Activated T-helper 2 cell treated with anti-CD3 and anti-CD28 coated beads, Interferon-gamma antibody, Interleukin-2, Interleukin-4, amounts not matched to agents 10 μg/mL and 5 μg/mL and 100 μg/mL, durations not matched to agents 14 hours and 24 hours and 36 hours (primary cell): ENCODE results near the gene SETX. TPM values are rescaled to one million over a fixed set of nuclear protein-coding genes. Genes with fewer than 3 reads are reported as not detected.

Experiments used
- DNase-seq: peaks from one replicate; pipeline ENCODE4 v3.0.0; 2021; ENCODE audit warnings: low spot score
- H3K27ac Mint-ChIP-seq: one replicate; pipeline ENCODE4 v1.8.0; 2021; ENCODE audit warnings: mixed read lengths
- H3K27me3 Mint-ChIP-seq: one replicate; pipeline ENCODE4 v1.8.0; 2021; ENCODE audit warnings: low read depth, mixed read lengths
- H3K36me3 Mint-ChIP-seq: one replicate; pipeline ENCODE4 v1.8.0; 2021; ENCODE audit warnings: low read depth, mixed read lengths
- H3K4me1 Mint-ChIP-seq: one replicate; pipeline ENCODE4 v1.8.0; 2021; ENCODE audit warnings: low read depth, mixed read lengths
- H3K4me3 Mint-ChIP-seq: one replicate; pipeline ENCODE4 v1.8.0; 2021; ENCODE audit warnings: low read depth, mild to moderate bottlenecking, moderate library complexity, mixed read lengths
- H3K9me3 Mint-ChIP-seq: one replicate; pipeline ENCODE4 v1.8.0; 2021; ENCODE audit warnings: mixed read lengths
- intact Hi-C: fragments of 100-400 bp; cut with micrococcal nuclease; formaldehyde crosslinking; loops from one replicate; pipeline ENCODE4 v1.15.1; 2023
- total RNA-seq: library from RNA; stranded (reverse); gene quantifications from 2 replicates; pipeline ENCODE4 v1.2.3, GENCODE V29; 2022

The SETX gene
- total RNA-seq, 1 donor from 2014 or later = 49.8 TPM

DNA sequence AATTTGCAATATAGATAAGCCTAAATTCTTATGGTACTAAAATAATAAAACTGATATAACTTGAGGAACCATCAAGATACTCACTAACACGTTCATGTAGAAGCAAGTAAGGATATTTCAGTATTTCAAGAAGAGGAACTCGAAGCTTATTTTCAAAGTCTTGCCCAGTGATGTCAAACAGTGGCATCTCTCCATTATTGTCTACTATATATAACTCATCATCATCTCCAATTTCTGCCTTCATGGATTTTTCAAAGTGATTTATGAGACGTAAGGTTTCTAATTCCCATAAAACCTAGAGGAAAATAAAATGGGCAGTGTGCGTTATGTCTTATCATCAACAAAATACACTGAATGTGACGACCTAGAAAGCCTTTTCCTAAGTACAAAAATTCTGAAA, 8.6 kb downstream of the SETX start:
- Mint-ChIP-seq H3K36me3 (peaks cover 74% of the 10 kb centered on the region), H3K4me1 (peaks cover 17% of the 10 kb centered on the region), H3K27me3 (no peaks in the 10 kb centered on the region), H3K4me3 (no peak overlapping the region), H3K9me3 (no peaks in the 10 kb centered on the region), H3K27ac (no peak overlapping the region)
- no peak for DNase-seq
- intact Hi-C loops = no loop called here

DNA sequence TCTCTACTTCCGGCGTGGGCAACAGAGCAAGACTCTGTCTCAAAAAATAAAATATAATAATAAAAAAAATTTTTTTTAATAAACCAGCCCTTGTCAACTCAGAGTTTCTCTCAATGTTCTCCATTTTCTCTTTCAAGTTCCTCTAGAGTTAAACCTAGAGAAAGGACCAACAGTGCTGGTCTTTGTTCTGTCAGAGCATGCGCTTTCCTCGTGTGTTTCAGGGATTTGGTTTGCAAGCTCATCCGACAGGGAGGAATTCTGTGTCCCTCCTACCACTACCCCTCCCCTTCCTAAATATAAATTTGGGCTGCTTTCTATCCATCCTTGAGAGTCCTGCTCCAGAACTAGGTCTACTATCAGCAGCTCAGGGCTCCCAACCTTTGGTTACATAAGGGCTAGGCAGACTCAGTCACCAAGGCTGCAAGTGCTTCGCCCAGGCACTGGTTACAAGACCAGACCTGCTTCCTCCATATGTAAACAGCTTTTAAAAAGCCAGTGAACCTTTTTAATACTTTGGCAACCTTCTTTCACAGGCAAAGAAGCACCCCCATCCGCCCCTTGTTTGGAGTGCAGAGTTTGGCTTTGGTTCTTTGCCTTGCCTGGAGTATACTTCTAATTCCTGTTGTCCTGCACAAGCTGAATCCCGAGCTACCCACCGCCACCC, 13.5 kb downstream of the SETX start:
- no peak overlapping the region for H3K4me3 Mint-ChIP-seq
- peaks cover 79% of the 10 kb centered on the region for H3K36me3 Mint-ChIP-seq
- intact Hi-C loops = no loop called here
- DNase-seq = no peak
- peaks cover 3% of the 10 kb centered on the region for H3K4me1 Mint-ChIP-seq
- no peak overlapping the region for H3K27ac Mint-ChIP-seq
- H3K27me3 Mint-ChIP-seq = no peaks in the 10 kb centered on the region
- no peaks in the 10 kb centered on the region for H3K9me3 Mint-ChIP-seq

DNA sequence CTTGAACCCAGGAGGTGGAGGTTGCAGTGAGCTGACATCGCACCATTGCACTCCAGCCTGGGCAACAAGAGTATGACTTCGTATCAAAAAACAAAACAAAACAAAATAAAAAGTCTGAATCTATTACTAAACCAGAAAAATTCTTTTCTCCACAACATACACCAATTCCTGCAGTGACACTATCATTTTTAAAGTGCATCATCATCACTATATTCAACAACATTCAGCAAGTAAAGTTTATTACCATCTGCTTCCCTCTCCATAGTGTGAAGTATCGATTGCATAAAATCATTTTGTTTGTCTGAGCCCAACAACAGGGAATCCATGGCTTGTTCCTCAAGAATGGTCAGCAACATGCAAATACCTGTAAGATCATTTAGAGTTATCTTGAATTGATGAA, 20.4 kb downstream of the SETX start:
- intact Hi-C loops = no loop called here
- Mint-ChIP-seq H3K4me1 (no peaks in the 10 kb centered on the region), H3K9me3 (peaks cover 15% of the 10 kb centered on the region), H3K27ac (no peak overlapping the region), H3K36me3 (peaks cover 85% of the 10 kb centered on the region), H3K4me3 (no peak overlapping the region), H3K27me3 (no peaks in the 10 kb centered on the region)
- no peak for DNase-seq

- Mint-ChIP-seq H3K36me3 (peaks cover 88% of the 10 kb centered on the region), H3K27ac (no peak overlapping the region), H3K4me1 (peaks cover under 1% of the 10 kb centered on the region), H3K9me3 (peaks cover 22% of the 10 kb centered on the region), H3K4me3 (no peak overlapping the region), H3K27me3 (no peaks in the 10 kb centered on the region)
- DNase-seq = no peak
- intact Hi-C loops = no loop called here
Observed at GRCh38 chr9:132333556-132333955, 21.2 kb downstream of the SETX start.

DNA sequence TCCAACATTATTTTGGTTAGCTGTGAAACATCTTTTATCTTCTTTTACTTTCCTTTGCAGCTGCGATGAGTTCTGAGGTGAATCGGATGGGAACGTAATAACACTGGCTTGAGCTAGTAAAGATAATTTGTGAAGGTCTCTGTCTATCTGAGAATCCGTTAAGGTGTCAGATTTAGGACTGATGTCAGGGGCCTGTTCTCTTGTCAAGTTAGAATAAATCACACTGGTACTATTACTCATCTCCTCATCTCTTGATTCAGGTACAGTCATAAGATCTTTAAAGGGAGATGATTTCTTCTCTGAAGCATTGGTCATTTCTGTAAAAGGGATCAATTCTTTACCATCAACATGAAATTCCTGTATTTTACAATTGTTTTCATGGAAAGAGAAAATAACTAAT, 26.2 kb downstream of the SETX start:
- no peak overlapping the region for H3K27ac Mint-ChIP-seq
- peaks cover 94% of the 10 kb centered on the region for H3K36me3 Mint-ChIP-seq
- intact Hi-C loops = no loop called here
- no peak for DNase-seq
- peaks cover 24% of the 10 kb centered on the region for H3K4me1 Mint-ChIP-seq
- no peaks in the 10 kb centered on the region for H3K27me3 Mint-ChIP-seq
- H3K9me3 Mint-ChIP-seq = peaks cover 30% of the 10 kb centered on the region
- H3K4me3 Mint-ChIP-seq = no peak overlapping the region

DNA sequence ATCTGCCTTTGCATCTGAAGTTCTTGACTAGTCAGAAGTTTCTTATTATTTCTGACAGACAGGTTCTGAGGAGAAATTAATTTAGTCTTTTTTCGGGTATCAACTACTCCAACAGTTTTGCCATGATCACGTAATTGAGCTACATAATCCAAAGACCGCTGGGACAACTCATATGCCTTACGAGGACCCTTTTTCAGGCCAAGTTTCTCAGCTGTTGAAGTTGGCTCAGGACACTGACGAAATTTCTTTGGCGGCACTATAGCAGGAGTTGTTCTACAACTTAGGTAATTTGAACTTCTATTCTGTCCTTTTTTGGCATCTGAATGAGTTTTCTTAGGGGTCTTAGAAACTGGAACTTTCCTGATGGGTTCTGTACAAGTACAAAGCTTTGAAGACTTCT, 27.2 kb downstream of the SETX start:
- DNase-seq = no peak
- no peak overlapping the region for H3K27ac Mint-ChIP-seq
- H3K36me3 Mint-ChIP-seq = peaks cover 95% of the 10 kb centered on the region
- H3K4me3 Mint-ChIP-seq = no peak overlapping the region
- intact Hi-C loops = no loop called here
- H3K4me1 Mint-ChIP-seq = peaks cover 26% of the 10 kb centered on the region
- H3K9me3 Mint-ChIP-seq = peaks cover 30% of the 10 kb centered on the region
- no peaks in the 10 kb centered on the region for H3K27me3 Mint-ChIP-seq

GRCh38 chr9:132324425-132324824, 30.4 kb downstream of the SETX start:
- H3K36me3 Mint-ChIP-seq = peaks cover 74% of the 10 kb centered on the region
- no peaks in the 10 kb centered on the region for H3K27me3 Mint-ChIP-seq
- no peak for DNase-seq
- no peak overlapping the region for H3K27ac Mint-ChIP-seq
- H3K4me1 Mint-ChIP-seq = peaks cover 34% of the 10 kb centered on the region
- H3K4me3 Mint-ChIP-seq = no peak overlapping the region
- intact Hi-C loops = no loop called here
- peaks cover 15% of the 10 kb centered on the region for H3K9me3 Mint-ChIP-seq

DNA sequence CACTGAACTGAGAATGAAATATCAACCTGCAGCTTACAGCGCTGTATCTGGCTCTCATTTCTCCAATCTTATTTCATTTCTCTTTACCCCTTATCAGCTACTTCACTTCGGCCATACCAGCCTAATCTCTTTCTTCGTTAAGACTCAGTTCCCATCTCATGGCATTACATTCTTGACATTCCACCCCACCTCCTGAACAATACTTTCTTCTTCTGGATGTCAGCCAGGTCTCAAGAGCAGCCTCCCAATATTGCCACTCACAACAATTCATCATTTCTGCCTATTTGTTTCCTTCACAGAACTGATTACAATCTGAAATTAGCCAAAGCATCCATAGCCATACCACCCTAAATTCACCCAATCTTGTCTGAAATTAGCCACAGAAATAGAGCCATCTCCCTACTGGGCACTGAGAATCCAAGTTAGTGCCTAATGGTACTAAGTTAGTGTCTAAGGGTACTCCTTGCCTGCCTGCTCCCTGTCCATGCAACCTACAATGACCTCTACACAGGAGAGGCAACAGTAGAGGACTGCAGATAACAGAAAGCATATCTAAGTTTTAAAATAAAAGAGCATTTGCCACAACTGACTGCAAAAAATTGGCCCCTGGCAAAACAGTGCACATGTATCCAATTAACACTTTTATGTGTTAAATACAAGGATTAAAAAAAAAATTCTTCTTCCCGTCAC, 35.2 kb downstream of the SETX start:
- H3K4me3 Mint-ChIP-seq = no peak overlapping the region
- no peak for DNase-seq
- peaks cover 27% of the 10 kb centered on the region for H3K36me3 Mint-ChIP-seq
- no peaks in the 10 kb centered on the region for H3K27me3 Mint-ChIP-seq
- no peaks in the 10 kb centered on the region for H3K9me3 Mint-ChIP-seq
- no peak overlapping the region for H3K27ac Mint-ChIP-seq
- H3K4me1 Mint-ChIP-seq = peaks cover 18% of the 10 kb centered on the region
- intact Hi-C loops = no loop called here

GRCh38 chr9:132312873-132313272, 41.9 kb downstream of the SETX start:
- Mint-ChIP-seq H3K27ac (no peak overlapping the region), H3K4me1 (peaks cover 2% of the 10 kb centered on the region), H3K4me3 (no peak overlapping the region), H3K36me3 (peaks cover 59% of the 10 kb centered on the region), H3K9me3 (no peaks in the 10 kb centered on the region), H3K27me3 (no peaks in the 10 kb centered on the region)
- intact Hi-C loops = no loop called here
- DNase-seq = no peak

DNA sequence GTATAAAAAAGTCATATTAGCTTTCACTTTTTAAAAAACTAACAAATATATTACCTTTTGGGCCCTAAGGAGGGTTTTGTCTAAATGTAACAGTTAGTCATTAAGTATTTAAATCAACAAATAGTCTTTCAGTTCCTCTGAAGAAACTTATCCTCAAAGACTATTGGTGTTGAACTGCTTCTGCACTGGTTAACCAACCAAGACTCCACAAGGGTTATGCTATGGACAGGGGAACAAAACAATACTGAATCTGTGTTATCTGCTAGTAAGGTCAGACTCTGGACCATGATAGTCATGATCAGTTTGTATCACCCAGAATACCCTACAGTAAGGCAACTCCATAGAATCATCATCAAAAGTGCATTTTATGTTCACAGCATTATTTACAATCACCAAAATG, 42.4 kb downstream of the SETX start:
- Mint-ChIP-seq H3K9me3 (no peaks in the 10 kb centered on the region), H3K36me3 (peaks cover 63% of the 10 kb centered on the region), H3K4me1 (peaks cover 2% of the 10 kb centered on the region), H3K27ac (no peak overlapping the region), H3K4me3 (no peak overlapping the region), H3K27me3 (no peaks in the 10 kb centered on the region)
- DNase-seq = no peak
- intact Hi-C loops = no loop called here

GRCh38 chr9:132311978-132312377, 42.8 kb downstream of the SETX start:
- H3K27me3 Mint-ChIP-seq = no peaks in the 10 kb centered on the region
- H3K4me3 Mint-ChIP-seq = no peak overlapping the region
- intact Hi-C loops = no loop called here
- no peaks in the 10 kb centered on the region for H3K9me3 Mint-ChIP-seq
- peaks cover 66% of the 10 kb centered on the region for H3K36me3 Mint-ChIP-seq
- no peak for DNase-seq
- no peak overlapping the region for H3K27ac Mint-ChIP-seq
- peaks cover 2% of the 10 kb centered on the region for H3K4me1 Mint-ChIP-seq

- peaks cover 2% of the 10 kb centered on the region for H3K4me1 Mint-ChIP-seq
- intact Hi-C loops = no loop called here
- no peaks in the 10 kb centered on the region for H3K27me3 Mint-ChIP-seq
- no peak overlapping the region for H3K4me3 Mint-ChIP-seq
- no peaks in the 10 kb centered on the region for H3K9me3 Mint-ChIP-seq
- DNase-seq = no peak
- H3K36me3 Mint-ChIP-seq = peaks cover 78% of the 10 kb centered on the region
- H3K27ac Mint-ChIP-seq = no peak overlapping the region
Observed at GRCh38 chr9:132309056-132309455, 45.7 kb downstream of the SETX start.

DNA sequence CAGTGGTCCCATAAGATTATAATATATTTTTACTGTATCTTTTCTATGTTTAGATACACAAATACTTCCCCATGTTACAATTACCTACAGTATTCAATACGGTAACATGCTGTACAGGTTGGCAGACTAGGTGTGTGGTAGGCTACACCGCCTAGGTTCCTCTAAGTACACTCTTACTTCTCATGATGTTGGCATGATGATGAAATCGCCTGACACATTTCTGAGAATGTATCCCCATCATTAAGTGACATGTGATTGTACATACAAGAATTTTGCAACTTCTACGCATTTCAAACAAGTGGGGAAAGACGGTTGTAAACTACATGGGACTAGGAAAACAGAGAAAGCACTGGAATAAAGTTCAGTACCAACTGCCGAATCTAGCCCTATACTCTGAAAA, 53.3 kb downstream of the SETX start:
- Mint-ChIP-seq H3K36me3 (peaks cover 76% of the 10 kb centered on the region), H3K27ac (no peak overlapping the region), H3K4me1 (peaks cover 11% of the 10 kb centered on the region), H3K27me3 (no peaks in the 10 kb centered on the region), H3K9me3 (no peaks in the 10 kb centered on the region), H3K4me3 (no peak overlapping the region)
- no peak for DNase-seq
- intact Hi-C loops = no loop called here
